Effector memory CD8-positive, alpha-beta T cell (primary cell): Measurements from ENCODE around the gene CTSE.
"Not testable (repeated sequence)": the region's sequence is repeated elsewhere in the genome, so short reads cannot be mapped to it uniquely, and the experiment has no call there.

Source experiments
- ATAC-seq: fragments of 150-1000 bp; cut with Tn5 transposase; replicated peaks from 2 replicates; pipeline ENCODE4 v1.10.0; 2021; ENCODE audit warnings: mild to moderate bottlenecking, moderate library complexity
- DNase-seq, 3 experiments: peaks; one replicate each; pipeline ENCODE4 v3.0.0; 2021
- H3K27ac Mint-ChIP-seq, 2 donors: one replicate each; pipeline ENCODE4 v1.8.0; 2022; ENCODE audit warnings: mild to moderate bottlenecking in 2 of 2, mixed read lengths in 2 of 2, moderate library complexity in 2 of 2
- H3K27me3 Mint-ChIP-seq, 2 donors: one replicate each; pipeline ENCODE4 v1.8.0; 2022; ENCODE audit warnings: mixed read lengths in 2 of 2
- H3K36me3 Mint-ChIP-seq: one replicate; pipeline ENCODE4 v1.8.0; 2022; ENCODE audit warnings: mild to moderate bottlenecking, moderate library complexity, mixed read lengths; ENCODE audit not compliant: insufficient read depth
- H3K4me1 Mint-ChIP-seq, 2 donors: one replicate each; pipeline ENCODE4 v1.8.0; 2022; ENCODE audit warnings: low read depth in 2 of 2, mixed read lengths in 2 of 2
- H3K4me3 Mint-ChIP-seq, 2 donors: one replicate each; pipeline ENCODE4 v1.8.0; 2022; ENCODE audit warnings: mild to moderate bottlenecking in 2 of 2, mixed read lengths in 2 of 2, moderate library complexity in 2 of 2
- H3K9me3 Mint-ChIP-seq, 2 donors: one replicate each; pipeline ENCODE4 v1.8.0; 2022; ENCODE audit warnings: mixed read lengths in 2 of 2

The CTSE gene

DNA sequence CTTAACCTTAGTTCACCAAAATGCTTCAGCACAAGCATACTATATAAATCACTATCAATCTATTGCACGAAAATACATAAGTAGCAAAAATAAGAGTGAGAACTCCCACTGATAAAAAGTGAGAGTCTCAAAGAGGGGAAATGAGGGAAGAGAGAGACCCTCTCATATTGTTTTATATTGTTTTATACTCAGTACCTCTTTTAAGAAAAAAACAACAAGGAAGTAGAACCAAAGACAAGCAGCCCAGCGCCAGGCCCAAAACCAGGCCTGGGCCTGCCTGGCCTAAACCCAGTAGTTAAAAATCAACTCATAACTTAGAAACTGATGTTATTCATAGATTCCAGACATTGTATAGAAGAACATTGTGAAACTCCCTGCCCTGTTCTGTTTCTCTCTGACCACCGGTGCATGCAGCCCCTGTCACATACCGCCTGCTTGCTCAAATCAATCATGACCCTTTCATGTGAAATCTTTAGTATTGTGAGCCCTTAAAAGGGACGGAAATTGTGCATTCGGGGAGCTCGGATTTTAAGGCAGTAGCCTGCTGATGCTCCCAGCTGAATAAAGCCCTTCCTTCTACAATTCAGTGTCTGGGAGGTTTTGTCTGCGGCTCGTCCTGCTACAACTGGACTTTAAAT is 34.7 kb upstream of the CTSE start:
- not testable (repeated sequence) for H3K4me1 Mint-ChIP-seq, ATAC-seq, DNase-seq, H3K36me3 Mint-ChIP-seq, H3K27ac Mint-ChIP-seq, H3K9me3 Mint-ChIP-seq, H3K4me3 Mint-ChIP-seq
- peaks cover 12 to 24% of the 10 kb centered on the region in 2 donors for H3K27me3 Mint-ChIP-seq

DNA sequence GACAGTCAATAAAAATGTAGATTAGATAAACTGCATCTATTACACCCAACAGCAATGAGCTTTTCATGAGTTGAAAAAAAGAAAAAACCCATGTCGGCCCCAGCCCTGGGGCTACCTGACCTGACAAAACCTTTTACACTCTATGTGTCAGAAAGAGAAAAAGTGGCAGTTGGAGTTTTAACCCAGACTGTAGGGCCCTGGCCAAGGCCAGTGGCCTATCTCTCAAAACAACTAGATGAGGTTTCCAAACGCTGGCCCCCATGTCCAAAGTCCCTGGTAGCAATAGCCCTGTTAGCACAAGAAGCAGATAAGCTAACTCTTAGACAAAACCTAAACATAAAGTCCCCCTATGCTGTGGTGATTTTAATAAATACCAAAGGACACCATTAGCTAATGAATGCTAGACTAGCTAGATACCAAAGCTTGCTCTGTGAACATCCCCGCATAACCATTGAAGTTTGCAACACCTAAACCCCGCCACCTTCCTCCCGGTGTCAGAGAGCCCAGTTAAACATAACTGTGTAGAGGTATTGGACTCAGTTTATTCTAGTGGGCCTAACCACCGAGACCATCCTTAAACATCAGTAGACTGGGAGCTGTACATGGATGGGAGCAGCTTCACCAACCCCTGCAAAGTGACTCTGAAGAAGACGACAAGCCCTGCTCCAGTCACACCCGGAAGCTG is 32.1 kb upstream of the CTSE start:
- Mint-ChIP-seq H3K27me3 (peaks cover 5 to 13% of the 10 kb centered on the region in 2 donors), H3K4me1 (peaks cover 5 to 20% of the 10 kb centered on the region in 2 donors)
- not testable (repeated sequence) for H3K36me3 Mint-ChIP-seq, H3K27ac Mint-ChIP-seq, H3K4me3 Mint-ChIP-seq, ATAC-seq, H3K9me3 Mint-ChIP-seq, DNase-seq

DNA sequence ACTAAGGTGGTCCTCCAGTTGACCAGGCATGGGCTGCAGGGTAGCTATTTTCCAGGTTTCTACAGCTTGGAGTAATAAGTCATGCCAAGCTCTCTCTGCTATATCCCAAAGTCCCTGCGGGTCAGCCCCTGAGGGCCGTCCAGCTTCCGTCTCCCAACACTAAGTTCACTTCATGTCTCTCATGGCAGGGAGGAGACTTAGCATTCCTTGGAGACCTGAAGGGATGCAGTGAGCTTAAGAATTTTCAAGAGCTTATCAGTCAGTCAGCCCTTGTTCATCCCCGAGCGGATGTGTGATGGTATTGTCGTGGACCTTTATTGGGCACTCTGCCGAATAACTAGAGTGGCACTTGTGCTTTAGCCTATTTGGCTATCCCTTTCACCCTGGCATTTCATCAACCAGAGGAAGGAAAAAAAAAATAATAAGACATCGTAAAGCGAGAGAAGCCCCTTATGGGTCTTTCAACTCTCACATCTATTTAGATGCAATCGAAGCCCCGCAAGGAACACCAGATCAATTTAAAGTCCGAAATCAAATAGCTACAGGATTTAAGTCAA is 31.5 kb upstream of the CTSE start:
- not testable (repeated sequence) for H3K9me3 Mint-ChIP-seq, H3K4me3 Mint-ChIP-seq, ATAC-seq, H3K27ac Mint-ChIP-seq, DNase-seq, H3K36me3 Mint-ChIP-seq, H3K27me3 Mint-ChIP-seq
- peaks cover 5 to 19% of the 10 kb centered on the region in 2 donors for H3K4me1 Mint-ChIP-seq

DNA sequence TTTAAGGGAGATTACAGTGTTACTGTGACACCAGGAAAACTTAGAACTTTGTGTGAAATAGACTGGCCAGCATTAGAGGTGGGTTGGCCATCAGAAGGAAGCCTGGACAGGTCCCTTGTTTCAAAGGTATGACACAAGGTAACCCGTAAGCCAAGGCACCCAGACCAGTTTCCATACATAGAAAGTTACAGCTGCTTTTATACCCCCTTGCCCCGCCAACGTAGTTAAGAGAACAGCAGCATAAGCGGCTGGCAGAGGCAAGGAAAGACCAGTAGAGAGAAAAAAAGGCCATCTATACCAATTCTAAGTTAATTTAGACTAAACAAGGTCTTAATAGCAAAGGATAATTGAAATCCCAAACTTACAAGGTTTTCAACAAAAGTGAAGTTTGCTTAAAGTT is 29.9 kb upstream of the CTSE start:
- Mint-ChIP-seq H3K27ac (peak overlapping the region in 1 of 2 donors; percentile 27), H3K4me3 (peak overlapping the region in 1 of 2 donors; percentile 24), H3K4me1 (peaks cover 5 to 18% of the 10 kb centered on the region in 2 donors)
- H3K9me3 Mint-ChIP-seq, H3K36me3 Mint-ChIP-seq, H3K27me3 Mint-ChIP-seq, ATAC-seq, DNase-seq: not testable (repeated sequence)

DNA sequence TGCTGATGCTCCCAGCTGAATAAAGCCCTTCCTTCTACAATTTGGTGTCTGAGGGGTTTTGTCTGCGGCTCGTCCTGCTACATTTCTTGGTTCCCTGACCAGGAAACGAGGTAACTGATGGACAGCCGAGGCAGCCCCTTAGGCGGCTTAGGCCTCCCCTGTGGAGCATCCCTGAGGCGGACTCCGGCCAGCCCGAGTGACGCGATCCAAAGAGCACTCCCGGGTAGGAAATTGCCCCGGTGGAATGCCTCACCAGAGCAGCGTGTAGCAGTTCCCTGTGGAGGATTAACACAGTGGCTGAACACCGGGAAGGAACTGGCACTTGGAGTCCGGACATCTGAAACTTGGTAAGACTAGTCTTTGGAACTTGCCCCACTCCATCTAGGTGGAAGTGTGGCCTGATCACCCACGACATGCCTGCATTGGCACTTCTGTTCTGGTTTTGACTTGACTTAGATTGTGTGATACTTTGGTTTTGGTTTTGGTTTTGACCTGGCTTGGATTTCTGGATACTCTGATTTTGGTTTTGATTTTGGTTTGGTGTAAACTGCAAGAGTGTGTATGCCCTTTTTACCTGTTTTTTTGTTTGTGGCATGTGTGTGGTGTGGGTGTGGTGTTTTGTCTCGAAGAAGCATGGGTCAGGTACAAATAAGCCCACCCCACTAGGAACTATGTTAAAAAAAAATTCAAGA is 29.4 kb upstream of the CTSE start, which contains the start of gene RHEX:
Gene RHEX, plus strand, starts transcription at position 255 of the 692 bp plus-strand sequence. CDS start 44,656 bp downstream, outside the sequence.
- H3K27ac Mint-ChIP-seq: peak within 1 kb of the TSS in 1 of 2 donors; percentile 27
- not testable (repeated sequence) for H3K27me3 Mint-ChIP-seq, H3K9me3 Mint-ChIP-seq, DNase-seq, ATAC-seq, H3K36me3 Mint-ChIP-seq
- peak within 1 kb of the TSS in 1 of 2 donors; percentile 24 for H3K4me3 Mint-ChIP-seq
- H3K4me1 Mint-ChIP-seq: peaks cover 5 to 18% of the 10 kb centered on the region in 2 donors

DNA sequence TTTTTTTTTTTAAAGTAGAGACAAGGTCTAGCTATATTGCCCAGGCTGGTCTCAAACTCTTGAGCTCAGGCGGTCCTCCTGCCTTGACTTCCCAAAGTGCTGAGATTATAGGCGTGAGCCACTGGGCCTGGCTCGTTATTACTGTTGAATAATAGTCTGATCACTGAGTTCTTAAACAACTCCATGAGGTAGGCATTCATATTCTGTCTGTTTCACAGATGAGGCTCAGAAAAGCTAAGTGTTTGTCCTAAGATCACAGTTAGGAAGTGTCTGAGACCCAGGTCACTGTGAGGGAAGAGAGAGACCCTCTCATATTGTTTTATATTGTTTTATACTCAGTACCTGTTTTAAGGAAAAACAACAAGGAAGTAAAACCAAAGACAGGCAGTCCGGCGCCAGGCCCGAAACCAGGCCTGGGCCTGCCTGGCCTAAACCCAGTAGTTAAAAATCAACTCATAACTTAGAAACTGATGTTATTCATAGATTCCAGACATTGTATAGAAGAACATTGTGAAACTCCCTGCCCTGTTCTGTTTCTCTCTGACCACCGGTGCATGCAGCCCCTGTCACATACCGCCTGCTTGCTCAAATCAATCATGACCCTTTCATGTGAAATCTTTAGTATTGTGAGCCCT is 28.7 kb upstream of the CTSE start:
- H3K4me1 Mint-ChIP-seq: peaks cover 5 to 18% of the 10 kb centered on the region in 2 donors
- H3K4me3 Mint-ChIP-seq, ATAC-seq, H3K36me3 Mint-ChIP-seq, DNase-seq, H3K9me3 Mint-ChIP-seq: not testable (repeated sequence)
- H3K27me3 Mint-ChIP-seq: peaks cover 12 to 15% of the 10 kb centered on the region in 2 donors
- H3K27ac Mint-ChIP-seq: peak overlapping the region in 1 of 2 donors; percentile 23

DNA sequence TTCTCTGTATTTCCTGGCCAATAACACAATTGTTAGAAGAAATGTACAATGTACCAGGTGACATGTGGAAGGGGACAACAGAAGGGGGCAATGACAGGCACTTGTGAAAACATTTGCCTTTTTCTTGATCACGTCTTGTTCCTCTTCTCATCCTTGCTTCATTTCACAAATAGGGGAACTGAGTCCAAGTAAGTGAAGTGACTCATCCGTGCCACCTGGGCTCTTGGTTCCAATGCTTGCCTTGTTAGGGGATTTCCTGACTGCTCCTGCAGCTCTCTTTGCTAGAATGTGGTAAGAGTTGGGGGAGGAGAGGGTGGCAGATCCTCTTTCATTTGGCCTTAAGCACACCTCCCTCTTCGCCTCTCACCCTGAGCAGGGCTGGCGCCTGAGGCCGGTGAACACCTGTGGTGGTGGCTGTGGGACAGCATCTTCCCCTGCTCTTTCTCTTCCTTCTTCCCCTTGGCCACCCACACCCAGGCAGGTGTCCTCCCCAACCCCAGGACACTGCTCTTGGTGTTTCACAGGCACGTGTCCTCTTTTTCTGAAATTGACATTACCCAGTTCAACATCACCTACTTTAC is 27.1 kb upstream of the CTSE start:
- DNase-seq (peak in 1 of 3 experiments; percentile 11), ATAC-seq (peak; percentile 91)
- Mint-ChIP-seq H3K27ac (peak overlapping the region in 1 of 2 donors; percentile 2), H3K27me3 (peaks cover 12 to 15% of the 10 kb centered on the region in 2 donors), H3K36me3 (no peaks in the 10 kb centered on the region), H3K4me3 (no peak overlapping the region), H3K9me3 (no peaks in the 10 kb centered on the region), H3K4me1 (peaks cover 5 to 18% of the 10 kb centered on the region in 2 donors)

DNA sequence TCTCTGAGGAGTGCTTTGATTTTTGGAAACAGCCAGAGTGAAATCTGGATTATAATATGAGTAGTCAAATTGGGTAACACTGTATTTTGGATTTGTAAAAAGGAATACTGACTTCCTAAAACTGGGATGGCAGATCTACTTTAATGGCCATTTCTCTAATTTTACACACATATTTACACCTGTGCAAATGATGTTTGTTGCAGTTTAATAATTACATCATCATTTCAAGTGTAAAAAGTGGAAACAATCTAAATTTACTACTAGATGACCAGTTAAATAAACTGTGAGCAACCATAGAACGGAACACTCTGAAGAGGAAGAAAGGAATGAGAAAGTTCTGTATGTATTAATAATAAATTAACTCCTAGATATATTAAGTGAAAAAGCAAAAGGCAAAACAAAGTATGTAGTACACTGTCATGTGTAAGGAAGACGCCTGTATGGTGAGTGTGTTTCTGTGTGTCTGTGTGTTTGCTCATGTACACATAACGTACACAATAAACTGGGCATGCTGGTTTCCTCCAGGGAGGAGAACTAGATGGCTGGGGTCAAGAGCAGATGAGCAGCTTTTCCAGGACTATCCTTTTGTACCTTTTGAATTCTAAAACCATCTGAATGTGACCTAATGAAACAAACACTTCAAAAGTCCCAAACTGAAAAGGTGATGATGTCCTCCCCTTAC is 26.4 kb upstream of the CTSE start:
- Mint-ChIP-seq H3K36me3 (no peaks in the 10 kb centered on the region), H3K9me3 (no peaks in the 10 kb centered on the region), H3K27ac (no peak overlapping the region), H3K27me3 (peaks cover 12 to 15% of the 10 kb centered on the region in 2 donors), H3K4me1 (peaks cover 5 to 18% of the 10 kb centered on the region in 2 donors), H3K4me3 (no peak overlapping the region)
- no peak for ATAC-seq
- DNase-seq: no peak

DNA sequence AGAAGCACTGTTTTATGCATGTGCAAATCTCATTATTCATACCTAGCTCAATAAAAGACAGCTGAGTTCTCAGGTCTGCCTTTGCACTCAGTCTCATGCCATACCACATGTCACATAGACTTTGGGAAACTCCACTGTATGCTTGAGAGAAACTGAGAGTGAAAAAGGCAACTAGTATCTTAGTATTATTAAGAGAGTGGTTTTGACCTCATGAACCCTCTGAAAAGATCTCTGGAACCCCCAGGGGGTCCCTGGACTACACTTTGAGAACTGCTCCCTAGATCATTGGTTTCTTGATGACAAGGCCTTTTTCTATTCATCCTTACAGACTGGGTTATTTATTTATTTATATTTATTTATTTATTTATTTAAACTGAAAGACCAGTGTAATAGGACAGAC is 25.6 kb upstream of the CTSE start:
- ATAC-seq: no peak
- Mint-ChIP-seq H3K27ac (no peak overlapping the region), H3K4me3 (no peak overlapping the region), H3K4me1 (peaks cover 5 to 18% of the 10 kb centered on the region in 2 donors), H3K36me3 (no peaks in the 10 kb centered on the region), H3K9me3 (no peaks in the 10 kb centered on the region), H3K27me3 (peaks cover 12 to 15% of the 10 kb centered on the region in 2 donors)
- DNase-seq: no peak

DNA sequence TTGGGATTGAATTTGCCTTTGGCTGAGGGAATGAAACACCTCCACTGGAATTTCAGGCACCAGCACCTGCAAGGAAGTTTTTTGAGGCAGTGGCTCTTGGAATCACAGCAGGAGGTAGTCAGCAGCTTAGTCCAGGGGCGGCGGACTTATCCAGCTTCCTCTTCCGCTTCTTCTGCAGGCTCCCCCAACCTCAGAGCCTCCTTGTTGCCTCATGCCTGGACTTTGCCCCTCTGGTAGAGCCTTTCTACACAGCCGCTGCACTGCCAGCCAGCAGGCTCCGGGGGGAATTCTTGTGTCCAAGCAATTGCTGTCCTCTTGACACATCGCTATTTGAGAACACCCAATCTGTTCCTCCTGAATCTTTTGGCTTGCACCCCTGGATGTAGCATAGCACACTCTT is 24.9 kb upstream of the CTSE start:
- H3K27ac Mint-ChIP-seq: no peak overlapping the region
- no peaks in the 10 kb centered on the region for H3K9me3 Mint-ChIP-seq
- no peak for DNase-seq
- H3K4me3 Mint-ChIP-seq: no peak overlapping the region
- H3K27me3 Mint-ChIP-seq: peaks cover 12 to 15% of the 10 kb centered on the region in 2 donors
- no peaks in the 10 kb centered on the region for H3K36me3 Mint-ChIP-seq
- peaks cover 5 to 17% of the 10 kb centered on the region in 2 donors for H3K4me1 Mint-ChIP-seq
- no peak for ATAC-seq

DNA sequence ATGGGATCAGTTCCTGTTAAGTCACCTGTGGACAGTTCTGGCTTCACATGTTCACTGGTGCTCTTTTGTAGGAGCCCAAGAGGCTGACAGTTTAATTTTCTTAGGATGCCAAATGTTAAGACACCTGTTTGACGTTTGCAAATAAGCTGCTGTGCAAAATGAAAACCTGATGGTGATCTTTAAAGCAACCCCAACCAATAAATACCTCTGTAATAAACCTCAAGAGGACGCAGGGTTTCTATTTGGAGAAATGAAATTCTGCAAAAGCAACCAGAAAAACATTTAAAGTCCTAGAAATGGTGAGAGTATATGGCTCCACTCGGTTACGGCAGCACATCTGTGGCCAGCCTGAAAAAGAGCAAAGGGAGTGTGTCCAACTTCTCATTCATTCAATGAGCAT is 23.6 kb upstream of the CTSE start:
- peaks cover 15 to 19% of the 10 kb centered on the region in 2 donors for H3K27me3 Mint-ChIP-seq

DNA sequence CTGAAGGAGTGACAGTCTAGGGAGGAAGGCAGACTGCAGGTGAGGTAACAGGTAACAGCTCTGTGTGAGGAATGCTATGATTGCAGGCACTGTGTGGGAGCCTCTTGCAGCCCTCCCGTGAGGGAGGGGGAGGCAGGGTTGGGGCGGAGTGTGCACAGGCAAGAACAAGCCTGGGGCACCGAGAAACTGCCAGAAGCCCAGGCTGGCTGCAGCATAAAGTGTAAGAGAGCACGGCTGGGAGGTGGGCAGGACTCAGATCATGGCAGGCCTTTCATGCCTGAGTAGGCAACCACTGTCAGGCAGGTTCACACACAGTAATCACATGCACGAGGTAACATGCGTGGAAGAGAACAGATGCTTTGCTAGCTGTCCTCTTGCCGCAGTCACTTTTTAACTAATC is 17.9 kb upstream of the CTSE start:
- Mint-ChIP-seq H3K36me3 (no peaks in the 10 kb centered on the region), H3K4me1 (peaks cover 12 to 13% of the 10 kb centered on the region in 2 donors), H3K27me3 (peaks cover 0 to 6% of the 10 kb centered on the region in 2 donors), H3K4me3 (no peak overlapping the region), H3K9me3 (no peaks in the 10 kb centered on the region), H3K27ac (no peak overlapping the region)
- DNase-seq (no peak), ATAC-seq (no peak)

More for the DNA sequence above, 23.6 kb upstream of the CTSE start:
- Mint-ChIP-seq H3K9me3 (no peaks in the 10 kb centered on the region), H3K4me3 (no peak overlapping the region), H3K4me1 (peaks cover 0 to 8% of the 10 kb centered on the region in 2 donors), H3K27ac (no peak overlapping the region), H3K36me3 (no peaks in the 10 kb centered on the region)
- ATAC-seq: no peak
- no peak for DNase-seq
